Pancreas (tissue), 10 donors: ENCODE measurements around the gene MIER2. TPM values are rescaled to one million over a fixed set of nuclear protein-coding genes. Genes with fewer than 3 reads are reported as not detected.
"Not testable (repeated sequence)": the region's sequence is repeated elsewhere in the genome, so short reads cannot be mapped to it uniquely, and the experiment has no call there.

Experiments used
- ATAC-seq, 4 donors: fragments of 200-7000 bp; cut with Tn5 transposase; one replicate each; pipeline versions ENCODE4 v1.8.0 to v1.9.1; 2020; ENCODE audit warnings: mild to moderate bottlenecking in 4 of 4, moderate library complexity in 4 of 4
- DNase-seq, 6 donors: peaks; one replicate each; pipeline ENCODE4 v3.0.0-alpha.2; 2020
- FAIRE-seq: peaks from 2 replicates; lab custom pipeline; 2012; peaks lifted over from hg19 to GRCh38; lab: Jason Lieb, UNC
- H3K27ac ChIP-seq, 4 donors: fragments of 200-600 bp; sonication (generic); 1 replicate in 3 of 4; 2 replicates in 1 of 4; pipeline versions ENCODE4 v1.5.0 to v1.8.0; 2020
- H3K27me3 ChIP-seq, 4 donors: fragments of 200-600 bp; one replicate each; pipeline ENCODE4 v1.8.0; 2021
- H3K36me3 ChIP-seq, 3 donors: fragments of 200-600 bp; sonication (generic) in 1 of 3; one replicate each; pipeline versions ENCODE4 v1.5.0 to v1.8.0; 2020 to 2021
- H3K4me1 ChIP-seq, 3 donors: fragments of 200-600 bp; one replicate each; pipeline ENCODE4 v1.8.0; 2021
- H3K4me3 ChIP-seq, 4 donors: fragments of 200-600 bp; sonication (generic) in 2 of 4; one replicate each; pipeline versions ENCODE4 v1.5.0 to v1.8.0; 2020 to 2021
- H3K9me3 ChIP-seq, 4 donors: fragments of 200-600 bp; one replicate each; pipeline ENCODE4 v1.8.0; 2021
- CTCF ChIP-seq, 4 donors: fragments of 200-600 bp; sonication (generic) in 3 of 4; IDR thresholded peaks; one replicate each; pipeline versions ENCODE4 v1.5.0 to v1.8.0; 2021; ENCODE audit warnings: antibody characterized with exemption in 4 of 4
- WGBS, 2 donors: extraction: QIAGEN DNeasy Blood & Tissue Kit; methylation state at CpG; one replicate each; pipeline ENCODE4 v1.1.7; 2013; 5-methylcytosine and 5-hydroxymethylcytosine counted together
- intact Hi-C, 3 donors: fragments of 100-400 bp; cut with DNase I; formaldehyde crosslinking; loops; one replicate each; pipeline versions ENCODE4 v1.11.1 to v1.14.2; 2022
- polyA plus RNA-seq, 2 donors: library from polyadenylated mRNA; stranded (reverse); fragments of 200-250 nt; gene quantifications; one replicate each; pipeline ENCODE4 v1.2.3, GENCODE V29; 2013
- total RNA-seq, 6 donors: library from RNA; stranded (reverse); fragmentation: NEBNext Ultra II Directional in 4 of 6; extraction: Animal tissue kit (Norgen Biotek cat#: 25700) in 4 of 6; gene quantifications; one replicate each; pipeline versions ENCODE4 v1.2.1 to v1.2.4, GENCODE V29; 2021 to 2023
- donor health status: healthy with polysubstance abuse.
- donor health status: DM: no; HTN: no; CAD: no; lungs with moderate emphysema.
- donor health status: DM: no; HTN: no; CAD: no.
- donor health status: control.
- donor health status: control.
- donor health status: Bipolar disorder and iron deficiency.
- donor health status: DM: yes; HTN: yes; CAD: no.
- donor health status: DM: no; HTN: no; CAD: no.
- donor health status: DM: no; HTN: no; CAD: no.
- donor health status: DM: yes; HTN: yes; CAD: no.

The MIER2 gene
- total and polyA plus RNA-seq, 8 donors = 6.9 to 20.1 (median 9.9) TPM

GRCh38 chr19:362154-362553, 17.6 kb upstream of the MIER2 start:
- WGBS, 2 donors = 79 to 82% methylated on average over 11 of the region's 11 CpGs
- FAIRE-seq (no peak), DNase-seq (no peak), ATAC-seq (no peak)
- no peaks in the 10 kb centered on the region for H3K36me3 ChIP-seq
- H3K9me3 ChIP-seq = no peaks in the 10 kb centered on the region
- H3K27ac ChIP-seq = no peak overlapping the region
- TF ChIP-seq CTCF (IDR thresholded peaks at IDR 0.05) = no peak
- intact Hi-C loops = no loop called here
- H3K4me3 ChIP-seq = no peak overlapping the region
- no peaks in the 10 kb centered on the region for H3K27me3 ChIP-seq
- H3K4me1 ChIP-seq = no peaks in the 10 kb centered on the region

GRCh38 chr19:359653-359925, 15.0 kb upstream of the MIER2 start:
- Histone ChIP-seq H3K9me3 (no peaks in the 10 kb centered on the region), H3K27ac (no peak overlapping the region), H3K4me3 (no peak overlapping the region), H3K4me1 (no peaks in the 10 kb centered on the region), H3K36me3 (no peaks in the 10 kb centered on the region), H3K27me3 (no peaks in the 10 kb centered on the region)
- intact Hi-C loops = no loop called here
- no peak for TF ChIP-seq CTCF (IDR thresholded peaks at IDR 0.05)
- DNase-seq = no peak
- ATAC-seq = no peak
- no peak for FAIRE-seq
- WGBS, 2 donors = 34 to 55% methylated on average over 2 of the region's 2 CpGs

GRCh38 chr19:355536-355935, 10.9 kb upstream of the MIER2 start:
- H3K4me3 ChIP-seq, H3K27me3 ChIP-seq, ATAC-seq, H3K9me3 ChIP-seq, H3K36me3 ChIP-seq, H3K27ac ChIP-seq, H3K4me1 ChIP-seq, intact Hi-C loops, FAIRE-seq: not testable (repeated sequence)
- DNase-seq = peak in 1 of 6 donors; percentile 20
- 73 to 81% methylated on average over 15 of the region's 15 CpGs for WGBS, 2 donors

- Histone ChIP-seq H3K27ac (no peak overlapping the region), H3K36me3 (no peaks in the 10 kb centered on the region), H3K4me1 (no peaks in the 10 kb centered on the region), H3K4me3 (no peak overlapping the region), H3K27me3 (no peaks in the 10 kb centered on the region), H3K9me3 (no peaks in the 10 kb centered on the region)
- intact Hi-C loops = no loop called here
- FAIRE-seq (no peak), ATAC-seq (no peak), DNase-seq (no peak)
- WGBS, 2 donors = 83 to 87% methylated on average over 4 of the region's 4 CpGs
- TF ChIP-seq CTCF (IDR thresholded peaks at IDR 0.05) = no peak
Measured at GRCh38 chr19:355134-355533, 10.5 kb upstream of the MIER2 start.

GRCh38 chr19:351976-352625, 7.5 kb upstream of the MIER2 start:
- Histone ChIP-seq H3K27ac (no peak overlapping the region), H3K27me3 (no peaks in the 10 kb centered on the region), H3K9me3 (no peaks in the 10 kb centered on the region), H3K36me3 (no peaks in the 10 kb centered on the region), H3K4me1 (no peaks in the 10 kb centered on the region), H3K4me3 (no peak overlapping the region)
- ATAC-seq (no peak), DNase-seq (peak in 2 of 6 donors; percentile 6 to 22), FAIRE-seq (no peak)
- WGBS, 2 donors = 54 to 68% methylated on average over 19 of the region's 19 CpGs
- intact Hi-C loops = no loop called here
- TF ChIP-seq CTCF (IDR thresholded peaks at IDR 0.05) = no peak
